Measurements from ENCODE around the gene GATAD2A. TPM values are rescaled to one million over a fixed set of nuclear protein-coding genes. Genes with fewer than 3 reads are reported as not detected.

GATAD2A gene
- total RNA-seq, 1 experiment from 2014 or later, result 126 TPM

DNA sequence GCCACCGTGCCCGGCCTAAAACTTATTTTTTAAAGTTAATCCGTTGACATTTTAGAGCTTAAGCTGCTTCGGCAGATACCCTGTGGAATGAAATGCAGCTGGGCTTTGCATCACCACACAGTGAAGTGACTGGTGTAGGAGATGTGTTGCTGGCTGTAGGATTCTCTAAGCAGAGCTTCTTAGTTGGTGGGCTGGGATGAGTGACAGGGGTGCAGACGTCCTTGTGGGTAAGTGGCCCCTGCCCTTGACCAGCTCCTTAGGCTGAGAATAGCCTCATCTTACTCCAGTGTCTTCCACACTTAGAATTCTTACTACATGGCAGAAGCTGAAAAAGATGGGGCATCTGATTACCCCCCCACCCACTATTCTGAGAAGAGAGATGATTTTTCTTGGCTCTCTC is 11.6 kb downstream of the GATAD2A start:
- H3K36me3 Mint-ChIP-seq (ENCODE audit: insufficient read depth, unreplicated experiment), result peaks cover 34% of the 10 kb centered on the region
- no peaks in the 10 kb centered on the region for H3K27me3 Mint-ChIP-seq (ENCODE audit: insufficient read depth, unreplicated experiment)
- intact Hi-C loops (cut with micrococcal nuclease; ENCODE audit: unreplicated experiment), result no loop called here

DNA sequence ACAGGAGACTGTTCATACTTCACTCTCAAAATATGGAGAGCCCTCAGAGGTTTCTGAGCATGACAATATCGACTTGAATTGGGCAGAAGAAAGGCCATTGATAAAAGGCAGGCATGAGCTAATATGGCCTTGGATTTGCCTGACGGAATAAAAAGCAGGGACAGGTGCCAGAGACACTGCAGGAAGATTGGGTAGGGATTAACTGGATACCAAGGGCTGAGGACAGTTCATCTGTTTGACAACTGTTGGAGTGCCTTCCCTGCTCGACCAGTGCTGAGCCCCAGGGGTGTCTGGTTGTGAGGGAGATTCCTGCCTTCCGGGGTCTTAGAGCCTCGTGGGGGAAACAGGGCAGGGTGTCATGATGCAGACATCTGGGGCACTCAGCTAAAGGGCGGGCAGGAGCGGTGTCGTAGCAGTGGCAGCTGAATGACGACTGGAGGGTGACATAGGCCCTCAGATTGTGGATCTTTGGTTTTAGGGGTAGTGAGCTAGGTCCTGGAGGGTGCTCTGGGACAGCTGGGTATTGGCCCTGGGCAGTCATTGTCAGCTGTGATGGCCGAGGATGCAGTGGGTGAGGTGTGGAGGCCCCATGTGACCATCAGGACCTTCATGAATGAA is 12.3 kb downstream of the GATAD2A start:
- Mint-ChIP-seq H3K4me3 (ENCODE audit: unreplicated experiment) (no peak overlapping the region), H3K4me1 (ENCODE audit: low read depth, unreplicated experiment) (peaks cover 6% of the 10 kb centered on the region), H3K27ac (ENCODE audit: unreplicated experiment) (no peak overlapping the region), H3K9me3 (ENCODE audit: unreplicated experiment) (no peaks in the 10 kb centered on the region), H3K27me3 (ENCODE audit: insufficient read depth, unreplicated experiment) (no peaks in the 10 kb centered on the region), H3K36me3 (ENCODE audit: insufficient read depth, unreplicated experiment) (peaks cover 34% of the 10 kb centered on the region)
- Histone ChIP-seq H3K36me3 (ENCODE audit: control insufficient read depth, insufficient read depth, low read length) (no peaks in the 10 kb centered on the region), H3K4me3 (ENCODE audit: low read depth, low read length) (no peak overlapping the region), H3K4me1 (no peaks in the 10 kb centered on the region), H3K9me3 (no peaks in the 10 kb centered on the region), H3K27me3 (replicated peaks; ENCODE audit: control insufficient read depth, insufficient read depth, low read length) (no peaks in the 10 kb centered on the region)
- intact Hi-C loops (cut with micrococcal nuclease; ENCODE audit: unreplicated experiment), result no loop called here
- no peak for TF ChIP-seq CTCF (IDR thresholded peaks at IDR 0.05; ENCODE audit: insufficient read depth in 1 of 2, low read depth in 1 of 2, low read length in 1 of 2, severe bottlenecking in 1 of 2, unreplicated experiment in 1 of 2)
- DNase-seq, result no peak
- ChIA-PET POLR2A (interaction anchor here (0.5 kb wide), 1 partner anchor 25 kb away, joined by 3 read pairs; no protein-coding TSS in a partner anchor), CTCF (no interaction called here)
- no TSS peak for BruUV-seq (replicated peaks)

More for the DNA sequence above, 11.6 kb downstream of the GATAD2A start:
- TF ChIP-seq CTCF (IDR thresholded peaks at IDR 0.05; ENCODE audit: insufficient read depth in 1 of 2, low read depth in 1 of 2, low read length in 1 of 2, severe bottlenecking in 1 of 2, unreplicated experiment in 1 of 2), result no peak
- Histone ChIP-seq H3K4me3 (ENCODE audit: low read depth, low read length) (no peak overlapping the region), H3K27me3 (replicated peaks; ENCODE audit: control insufficient read depth, insufficient read depth, low read length) (no peaks in the 10 kb centered on the region), H3K4me1 (no peaks in the 10 kb centered on the region), H3K9me3 (no peaks in the 10 kb centered on the region), H3K36me3 (ENCODE audit: control insufficient read depth, insufficient read depth, low read length) (no peaks in the 10 kb centered on the region)
- ChIA-PET CTCF (interaction anchor here (0.6 kb wide), 1 partner anchor 69 kb away, joined by 3 read pairs; no protein-coding TSS in a partner anchor), POLR2A (interaction anchor here (0.6 kb wide), 1 partner anchor 248 kb away, joined by 3 read pairs; no protein-coding TSS in a partner anchor)
- Mint-ChIP-seq H3K9me3 (ENCODE audit: unreplicated experiment) (no peaks in the 10 kb centered on the region), H3K4me3 (ENCODE audit: unreplicated experiment) (no peak overlapping the region), H3K4me1 (ENCODE audit: low read depth, unreplicated experiment) (peaks cover 6% of the 10 kb centered on the region), H3K27ac (ENCODE audit: unreplicated experiment) (no peak overlapping the region)
- BruUV-seq (replicated peaks), result no TSS peak
- no peak for DNase-seq

DNA sequence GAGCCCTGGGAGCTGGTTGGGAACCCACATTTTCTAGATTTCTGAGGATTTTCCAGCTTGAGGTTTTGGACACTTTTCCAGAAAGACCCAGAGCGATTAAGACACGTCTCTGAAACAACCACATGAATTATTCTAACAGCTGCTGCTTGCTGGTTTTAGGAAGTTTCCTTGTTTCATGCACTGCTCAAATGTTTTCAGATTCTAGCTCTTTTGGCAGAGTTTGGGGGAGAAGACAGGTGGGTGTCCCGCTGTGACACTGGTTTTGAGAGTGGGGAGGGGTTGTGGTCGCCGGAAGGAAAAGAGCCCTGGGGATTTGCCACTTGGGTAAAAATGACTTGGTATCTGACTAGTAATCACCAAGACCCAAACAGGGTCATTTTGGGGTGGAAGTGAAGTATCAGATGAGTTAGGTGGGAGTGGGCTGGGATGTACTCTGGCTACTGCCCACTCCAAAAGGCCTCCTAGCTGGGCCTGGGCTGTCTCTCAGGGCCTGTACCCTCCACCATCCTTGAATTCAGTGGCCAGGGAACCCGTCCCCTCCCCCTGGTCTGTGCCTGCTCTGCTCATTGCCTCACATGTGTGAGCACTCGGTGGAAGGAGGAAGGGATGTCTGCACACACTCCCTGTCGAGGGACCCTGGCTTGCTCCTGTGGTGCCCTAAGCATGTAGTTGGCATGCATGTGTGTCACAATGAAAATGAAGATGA is 13.2 kb downstream of the GATAD2A start:
- intact Hi-C loops (cut with micrococcal nuclease; ENCODE audit: unreplicated experiment), result no loop called here
- Histone ChIP-seq H3K27me3 (replicated peaks; ENCODE audit: control insufficient read depth, insufficient read depth, low read length) (no peaks in the 10 kb centered on the region), H3K4me1 (no peaks in the 10 kb centered on the region), H3K36me3 (ENCODE audit: control insufficient read depth, insufficient read depth, low read length) (no peaks in the 10 kb centered on the region), H3K9me3 (no peaks in the 10 kb centered on the region), H3K4me3 (ENCODE audit: low read depth, low read length) (no peak overlapping the region)
- DNase-seq, result no peak
- H3K4me3 Mint-ChIP-seq (ENCODE audit: unreplicated experiment), result no peak overlapping the region
- H3K9me3 Mint-ChIP-seq (ENCODE audit: unreplicated experiment), result no peaks in the 10 kb centered on the region
- peaks cover 6% of the 10 kb centered on the region for H3K4me1 Mint-ChIP-seq (ENCODE audit: low read depth, unreplicated experiment)
- no peak overlapping the region for H3K27ac Mint-ChIP-seq (ENCODE audit: unreplicated experiment)
- ChIA-PET CTCF (no interaction called here), POLR2A (no interaction called here)
- no peaks in the 10 kb centered on the region for H3K27me3 Mint-ChIP-seq (ENCODE audit: insufficient read depth, unreplicated experiment)
- BruUV-seq (replicated peaks), result no TSS peak
- peaks cover 32% of the 10 kb centered on the region for H3K36me3 Mint-ChIP-seq (ENCODE audit: insufficient read depth, unreplicated experiment)
- no peak for TF ChIP-seq CTCF (IDR thresholded peaks at IDR 0.05; ENCODE audit: insufficient read depth in 1 of 2, low read depth in 1 of 2, low read length in 1 of 2, severe bottlenecking in 1 of 2, unreplicated experiment in 1 of 2)
